Endothelial cell of umbilical vein (primary cell): ENCODE data around the gene EXOSC5. TPM values are rescaled to one million over a fixed set of nuclear protein-coding genes. Genes with fewer than 3 reads are reported as not detected.

ENCODE experiments used
- BruUV-seq: library from RNA; stranded (reverse); fragments of 400-500 nt; replicated peaks from 2 replicates; lab custom pipeline; 2021; lab: Mats Ljungman, UMichigan
- CTCF ChIA-PET: fragments of 300-600, 350-600 bp; sonication (Branson Sonifier 250); formaldehyde crosslinking; loops from one replicate; lab custom pipeline; 2021; ENCODE audit warnings: antibody characterized with exemption, inconsistent platforms; lab: Charles Lee
- POLR2A ChIA-PET: fragments of 300-600, 350-600 bp; sonication (Branson Sonifier 250); formaldehyde crosslinking; loops from one replicate; lab custom pipeline; 2021; ENCODE audit warnings: antibody characterized with exemption, inconsistent platforms; lab: Charles Lee
- DNase-seq: peaks from one replicate; pipeline ENCODE4 v3.0.0-alpha.2; 2011; ENCODE audit warnings: low read depth, low spot score
- FAIRE-seq: peaks from 2 replicates; lab custom pipeline; 2011; peaks lifted over from hg19 to GRCh38; lab: Jason Lieb, UNC
- H2AFZ ChIP-seq: 2 replicates; pipeline ENCODE4 v1.6.0; 2012; ENCODE audit warnings: low read depth, low read length, control low read depth, inconsistent platforms
- H3K27ac ChIP-seq: 2 replicates; pipeline ENCODE4 v1.5.1; 2011; ENCODE audit warnings: low read depth, mild to moderate bottlenecking, control low read depth, low read length, moderate library complexity; ENCODE audit not compliant: insufficient read depth
- H3K27me3 ChIP-seq, 2 experiments: 2 replicates each; pipeline versions ENCODE4 v1.6.0 to v1.6.1; 2011; ENCODE audit warnings: low read length in 2 of 2, mixed read lengths in 1 of 2; ENCODE audit not compliant: control insufficient read depth in 2 of 2, insufficient read depth in 2 of 2
- H3K36me3 ChIP-seq, 2 experiments: 2 replicates in 1 of 2; 3 replicates in 1 of 2; pipeline ENCODE4 v1.5.1; 2011; ENCODE audit warnings: low read length in 2 of 2, mild to moderate bottlenecking in 1 of 2, moderate library complexity in 1 of 2; ENCODE audit not compliant: control insufficient read depth in 2 of 2, insufficient read depth in 2 of 2; ENCODE audit errors: extremely low read depth in 1 of 2
- H3K4me1 ChIP-seq: 3 replicates; pipeline ENCODE4 v1.5.1; 2011; ENCODE audit warnings: mild to moderate bottlenecking, low read length; ENCODE audit not compliant: control insufficient read depth, insufficient read depth; ENCODE audit errors: extremely low read depth
- H3K4me2 ChIP-seq: 2 replicates; pipeline ENCODE4 v1.6.1; 2011; ENCODE audit warnings: low read length, control low read depth, mixed read lengths; ENCODE audit not compliant: insufficient read depth
- H3K4me3 ChIP-seq, 3 experiments: fragments of 200-600 bp in 1 of 3; sonication (generic), shearing (Covaris generic) in 1 of 3; replicated peaks in 1 of 3; 2 replicates each; pipeline ENCODE4 v1.5.1; 2011 to 2016; ENCODE audit warnings: control low read depth in 3 of 3, low read length in 3 of 3, mild to moderate bottlenecking in 2 of 3, inconsistent platforms in 1 of 3, low read depth in 1 of 3, moderate library complexity in 1 of 3; ENCODE audit not compliant: insufficient read depth in 1 of 3
- H3K79me2 ChIP-seq: 2 replicates; pipeline ENCODE4 v1.6.0; 2012; ENCODE audit warnings: low read length, inconsistent platforms; ENCODE audit not compliant: control insufficient read depth, insufficient read depth
- H3K9ac ChIP-seq: replicated peaks from 2 replicates; pipeline ENCODE3; 2011; ENCODE audit warnings: low read length, control low read depth; ENCODE audit not compliant: insufficient read depth; ENCODE audit errors: extremely low read depth
- H3K9me1 ChIP-seq: replicated peaks from 3 replicates; pipeline ENCODE4 v1.6.0; 2011; ENCODE audit warnings: mild to moderate bottlenecking, low read length; ENCODE audit not compliant: control insufficient read depth, insufficient read depth; ENCODE audit errors: extremely low read depth
- H3K9me3 ChIP-seq: replicated peaks from 2 replicates; pipeline ENCODE4 v1.5.1; 2012; ENCODE audit warnings: low read length, inconsistent platforms; ENCODE audit not compliant: control insufficient read depth, insufficient read depth
- H4K20me1 ChIP-seq: replicated peaks from 2 replicates; pipeline ENCODE3; 2011; ENCODE audit warnings: mild to moderate bottlenecking, low read length; ENCODE audit not compliant: control insufficient read depth, insufficient read depth; ENCODE audit errors: extremely low read depth
- EZH2 ChIP-seq: IDR thresholded peaks from 2 replicates; pipeline ENCODE4 v1.6.1; 2012; ENCODE audit warnings: borderline replicate concordance, low read depth, mild to moderate bottlenecking, moderate library complexity, low read length, inconsistent platforms; ENCODE audit not compliant: severe bottlenecking
- FOS ChIP-seq: IDR thresholded peaks from 2 replicates; pipeline ENCODE4 v1.6.1; 2011; ENCODE audit warnings: mild to moderate bottlenecking, low read length, moderate library complexity, borderline replicate concordance; ENCODE audit not compliant: insufficient read depth
- GATA2 ChIP-seq: IDR thresholded peaks from 2 replicates; pipeline ENCODE4 v1.7.0; 2011; ENCODE audit warnings: low read depth, mild to moderate bottlenecking, moderate library complexity, mixed read lengths, low read length; ENCODE audit not compliant: insufficient read length, insufficient read depth
- JUN ChIP-seq: IDR thresholded peaks from 2 replicates; pipeline ENCODE4 v1.6.1; 2011; ENCODE audit warnings: borderline replicate concordance, low read depth; ENCODE audit not compliant: insufficient read length, insufficient read depth
- MYC ChIP-seq: IDR thresholded peaks from one replicate; pipeline ENCODE4 v1.6.1; 2011; ENCODE audit warnings: mild to moderate bottlenecking, low read depth, low read length
- POLR2A ChIP-seq: IDR thresholded peaks from 2 replicates; pipeline ENCODE4 v1.6.1; 2012; ENCODE audit warnings: low read depth, mild to moderate bottlenecking, control low read depth, low read length
- POLR2AphosphoS5 ChIP-seq: IDR thresholded peaks from 2 replicates; pipeline ENCODE4 v1.6.1; 2012; ENCODE audit warnings: low read depth, mild to moderate bottlenecking, control low read depth, low read length, moderate library complexity; ENCODE audit not compliant: insufficient read depth
- dilution Hi-C: fragments of 300-500 bp; cut with MboI; formaldehyde crosslinking; loops from one replicate; pipeline ENCODE4 v1.15.0; 2019; ENCODE audit warnings: low sequenced_read_pairs; ENCODE audit not compliant: extremely low pct_ligation_motif_present
- intact Hi-C: fragments of 100-400 bp; cut with micrococcal nuclease; formaldehyde crosslinking; loops from one replicate; pipeline ENCODE4 v1.10.0; 2022
- polyA plus RNA-seq, 4 experiments: library from polyadenylated mRNA; depleted of rRNA in 3 of 4; stranded (reverse) in 3 of 4; unstranded in 1 of 4; fragments of >200 nt; gene quantifications; 2 replicates each; pipeline versions ENCODE4 v1.2.1 to v1.2.3, GENCODE V29; 2011 to 2012; ENCODE audit warnings: missing spikeins in 1 of 4
- total RNA-seq: library from RNA; stranded (reverse); gene quantifications from 2 replicates; pipeline ENCODE4 v1.2.3, GENCODE V29; 2021
- TF ChIP-seq, protein P1 (sequence below): IDR thresholded peaks from 2 replicates; pipeline ENCODE4 v1.6.1; 2011; ENCODE audit not compliant: insufficient read depth, insufficient read length
- TF ChIP-seq, protein P2 (sequence below), 2 donors: IDR thresholded peaks; 1 replicate in 1 of 2; 2 replicates in 1 of 2; pipeline ENCODE4 v1.5.1; 2011; ENCODE audit warnings: low read length in 2 of 2, mild to moderate bottlenecking in 2 of 2, moderate library complexity in 2 of 2, control low read depth in 1 of 2, inconsistent platforms in 1 of 2, low read depth in 1 of 2; ENCODE audit not compliant: insufficient read depth in 1 of 2; ENCODE audit errors: extremely low read depth in 1 of 2

Gene EXOSC5
- total and polyA plus RNA-seq, 2 donors (not counting 3 experiments of a cell fraction or from before 2014, with no cell fraction given), result 14.0 to 20.9 TPM

DNA sequence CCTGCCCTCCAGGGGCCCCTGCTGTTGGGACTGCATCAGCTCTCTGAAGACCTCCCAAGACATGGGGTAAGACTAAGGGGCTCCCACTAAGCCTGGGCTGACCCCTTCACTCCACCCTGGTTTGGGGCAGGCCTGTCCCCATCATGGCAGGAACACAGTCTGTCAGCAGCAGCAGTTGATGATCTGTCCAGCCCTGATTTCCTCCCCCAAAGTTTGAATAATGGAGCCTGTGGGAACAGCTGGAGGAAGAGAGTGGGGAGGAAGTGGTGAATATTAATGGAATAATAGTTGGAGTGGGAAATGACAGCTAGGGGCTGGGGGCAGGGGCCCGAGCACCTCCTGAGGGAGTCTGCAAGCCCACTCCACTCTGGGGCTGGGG is 31.3 kb upstream of the EXOSC5 start:
- CTCF ChIA-PET, result interaction anchor here (1.1 to 4.1 kb wide), 7 partner anchors 11 to 142 kb away, joined by 4 to 17 read pairs (median 8); partner anchors contain the start of gene DMAC2
- Histone ChIP-seq H3K9me3 (no peaks in the 10 kb centered on the region), H2AFZ (no peak overlapping the region), H3K4me2 (peak overlapping the region; percentile 40), H3K27me3 (no peaks in the 10 kb centered on the region), H4K20me1 (no peaks in the 10 kb centered on the region), H3K9ac (no peak overlapping the region), H3K4me1 (peaks cover 25% of the 10 kb centered on the region), H3K79me2 (peaks cover 5% of the 10 kb centered on the region), H3K36me3 (peaks cover 0 to 24% of the 10 kb centered on the region in 2 experiments), H3K9me1 (no peaks in the 10 kb centered on the region), H3K4me3 (no peak overlapping the region), H3K27ac (peak overlapping the region; percentile 29)
- POLR2A ChIA-PET, result interaction anchor here (0.5 kb wide), 1 partner anchor 81 kb away, joined by 3 read pairs; no protein-coding TSS in a partner anchor
- intact Hi-C loops, result no loop called here
- TF ChIP-seq, protein P1, sequence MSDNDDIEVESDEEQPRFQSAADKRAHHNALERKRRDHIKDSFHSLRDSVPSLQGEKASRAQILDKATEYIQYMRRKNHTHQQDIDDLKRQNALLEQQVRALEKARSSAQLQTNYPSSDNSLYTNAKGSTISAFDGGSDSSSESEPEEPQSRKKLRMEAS, result no peak
- TF ChIP-seq POLR2A, result no peak
- no peak for TF ChIP-seq JUN
- TF ChIP-seq, protein P2, sequence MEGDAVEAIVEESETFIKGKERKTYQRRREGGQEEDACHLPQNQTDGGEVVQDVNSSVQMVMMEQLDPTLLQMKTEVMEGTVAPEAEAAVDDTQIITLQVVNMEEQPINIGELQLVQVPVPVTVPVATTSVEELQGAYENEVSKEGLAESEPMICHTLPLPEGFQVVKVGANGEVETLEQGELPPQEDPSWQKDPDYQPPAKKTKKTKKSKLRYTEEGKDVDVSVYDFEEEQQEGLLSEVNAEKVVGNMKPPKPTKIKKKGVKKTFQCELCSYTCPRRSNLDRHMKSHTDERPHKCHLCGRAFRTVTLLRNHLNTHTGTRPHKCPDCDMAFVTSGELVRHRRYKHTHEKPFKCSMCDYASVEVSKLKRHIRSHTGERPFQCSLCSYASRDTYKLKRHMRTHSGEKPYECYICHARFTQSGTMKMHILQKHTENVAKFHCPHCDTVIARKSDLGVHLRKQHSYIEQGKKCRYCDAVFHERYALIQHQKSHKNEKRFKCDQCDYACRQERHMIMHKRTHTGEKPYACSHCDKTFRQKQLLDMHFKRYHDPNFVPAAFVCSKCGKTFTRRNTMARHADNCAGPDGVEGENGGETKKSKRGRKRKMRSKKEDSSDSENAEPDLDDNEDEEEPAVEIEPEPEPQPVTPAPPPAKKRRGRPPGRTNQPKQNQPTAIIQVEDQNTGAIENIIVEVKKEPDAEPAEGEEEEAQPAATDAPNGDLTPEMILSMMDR (IDR thresholded peaks at IDR 0.05; ENCODE audit: extremely low read depth in 1 of 2, insufficient read depth in 1 of 2, low read depth in 1 of 2, low read length in 2 of 2), result no peak
- no peak for TF ChIP-seq EZH2
- no peak for TF ChIP-seq FOS
- TF ChIP-seq POLR2AphosphoS5, result no peak
- no peak for TF ChIP-seq GATA2
- no peak for TF ChIP-seq MYC
- dilution Hi-C loops, result no loop called here
- no TSS peak for BruUV-seq
- FAIRE-seq, result peak; percentile 71
- DNase-seq, result no peak
